A549 (cell line): ENCODE data around the gene COL13A1.

Experiments
- EP300 ChIP-seq, 2 experiments: fragments of >200 bp; sonication (Bioruptor Twin); formaldehyde crosslinking; IDR thresholded peaks; 2 replicates in 1 of 2; 3 replicates in 1 of 2; pipeline ENCODE4 v1.6.1; 2016 to 2017
- RARB ChIP-seq: fragments of 250-450 bp; sonication (Bioruptor Pico); IDR thresholded peaks from 2 replicates; pipeline ENCODE4 v1.8.0; 2021; ENCODE audit warnings: mild to moderate bottlenecking, moderate library complexity
- RFX5 ChIP-seq: fragments of 450-650 bp; IDR thresholded peaks from 2 replicates; pipeline ENCODE4 v1.7.1; 2014; ENCODE audit warnings: antibody characterized with exemption, mild to moderate bottlenecking, moderate library complexity
- RNF2 ChIP-seq: fragments of 200-600 bp; sonication (generic); IDR thresholded peaks from 2 replicates; pipeline ENCODE4 v1.6.1; 2016; ENCODE audit warnings: low read depth, mild to moderate bottlenecking, antibody characterized with exemption, moderate library complexity, borderline replicate concordance
- SMC3 ChIP-seq: fragments of >200 bp; sonication (Bioruptor Twin); formaldehyde crosslinking; IDR thresholded peaks from 3 replicates; pipeline ENCODE4 v1.6.1; 2018; ENCODE audit warnings: inconsistent platforms
- TF ChIP-seq, protein P1 (sequence below): fragments of >200 bp; sonication (Bioruptor Twin); formaldehyde crosslinking; IDR thresholded peaks from 3 replicates; pipeline ENCODE4 v1.5.1; 2016

DNA sequence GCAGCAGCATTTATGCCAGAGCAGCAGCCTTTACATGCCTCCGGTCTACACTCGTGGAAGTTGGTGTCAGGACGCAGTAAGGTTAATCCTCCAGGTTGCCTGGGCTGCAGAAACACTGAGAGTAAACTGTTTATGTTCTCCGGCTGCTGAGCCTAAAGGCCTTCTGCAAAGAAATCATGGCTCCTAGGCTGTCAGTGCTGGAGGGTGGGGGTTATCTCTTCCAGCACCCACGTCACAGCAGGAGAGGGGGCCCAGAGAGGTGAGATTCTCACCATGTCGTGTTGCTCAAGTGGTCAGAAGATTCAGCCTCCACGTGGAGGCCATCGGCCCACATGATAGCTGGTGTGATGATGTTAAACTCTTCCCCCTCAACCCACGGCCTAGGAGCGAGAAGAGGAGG is 41.2 kb downstream of the COL13A1 start:
- TF ChIP-seq RNF2 (no peak), SMC3 (no peak), EP300 (IDR thresholded peaks at IDR 0.05) (no peak), RARB (CRISPR knock-in tag) (no peak), RFX5 (no peak)
- TF ChIP-seq, protein P1, sequence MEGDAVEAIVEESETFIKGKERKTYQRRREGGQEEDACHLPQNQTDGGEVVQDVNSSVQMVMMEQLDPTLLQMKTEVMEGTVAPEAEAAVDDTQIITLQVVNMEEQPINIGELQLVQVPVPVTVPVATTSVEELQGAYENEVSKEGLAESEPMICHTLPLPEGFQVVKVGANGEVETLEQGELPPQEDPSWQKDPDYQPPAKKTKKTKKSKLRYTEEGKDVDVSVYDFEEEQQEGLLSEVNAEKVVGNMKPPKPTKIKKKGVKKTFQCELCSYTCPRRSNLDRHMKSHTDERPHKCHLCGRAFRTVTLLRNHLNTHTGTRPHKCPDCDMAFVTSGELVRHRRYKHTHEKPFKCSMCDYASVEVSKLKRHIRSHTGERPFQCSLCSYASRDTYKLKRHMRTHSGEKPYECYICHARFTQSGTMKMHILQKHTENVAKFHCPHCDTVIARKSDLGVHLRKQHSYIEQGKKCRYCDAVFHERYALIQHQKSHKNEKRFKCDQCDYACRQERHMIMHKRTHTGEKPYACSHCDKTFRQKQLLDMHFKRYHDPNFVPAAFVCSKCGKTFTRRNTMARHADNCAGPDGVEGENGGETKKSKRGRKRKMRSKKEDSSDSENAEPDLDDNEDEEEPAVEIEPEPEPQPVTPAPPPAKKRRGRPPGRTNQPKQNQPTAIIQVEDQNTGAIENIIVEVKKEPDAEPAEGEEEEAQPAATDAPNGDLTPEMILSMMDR, result no peak
